Panc1 (cell line): Measurements from ENCODE around the gene PRM3. TPM values are rescaled to one million over a fixed set of nuclear protein-coding genes. Genes with fewer than 3 reads are reported as not detected.

ENCODE experiments used
- ATAC-seq: fragments of 200-7000 bp; cut with Tn5 transposase; 2 replicates; pipeline ENCODE4 v1.9.1; 2020; ENCODE audit warnings: mild to moderate bottlenecking, moderate library complexity
- BruUV-seq: library from RNA; stranded (reverse); fragments of 400-500 nt; replicated peaks from 2 replicates; lab custom pipeline; 2021; lab: Mats Ljungman, UMichigan
- CTCF ChIA-PET: fragments of 300-600 bp; sonication (Branson Sonifier 250); formaldehyde crosslinking; loops from one replicate; lab custom pipeline; 2022; ENCODE audit warnings: antibody characterized with exemption; lab: Charles Lee
- POLR2A ChIA-PET: fragments of 300-600 bp; sonication (Branson Sonifier 250); formaldehyde crosslinking; loops from one replicate; lab custom pipeline; 2022; ENCODE audit warnings: antibody characterized with exemption; lab: Charles Lee
- DNase-seq: peaks from one replicate; pipeline ENCODE4 v3.0.0-alpha.2; 2010; ENCODE audit warnings: low read depth, low spot score
- H3K27ac ChIP-seq: 2 replicates; pipeline ENCODE4 v1.5.1; 2011; ENCODE audit warnings: mild to moderate bottlenecking, low read length, inconsistent platforms
- H3K27me3 ChIP-seq: fragments of 200-500 bp; sonication (Bioruptor generic); 2 replicates; pipeline ENCODE4 v1.6.0; 2014; ENCODE audit warnings: low read length, inconsistent platforms; ENCODE audit not compliant: control insufficient read depth, insufficient read depth
- H3K36me3 ChIP-seq: fragments of 200-500 bp; sonication (Bioruptor generic); 2 replicates; pipeline ENCODE4 v1.5.1; 2014; ENCODE audit warnings: inconsistent platforms, mild to moderate bottlenecking, low read length, moderate library complexity; ENCODE audit not compliant: control insufficient read depth, insufficient read depth
- H3K4me1 ChIP-seq: 2 replicates; pipeline ENCODE4 v1.5.1; 2011; ENCODE audit warnings: inconsistent platforms, mild to moderate bottlenecking, low read length, moderate library complexity; ENCODE audit not compliant: control insufficient read depth, insufficient read depth
- H3K4me3 ChIP-seq, 2 experiments: 2 replicates each; pipeline ENCODE4 v1.5.1; 2011 to 2012; ENCODE audit warnings: low read depth in 2 of 2, low read length in 2 of 2, mild to moderate bottlenecking in 2 of 2, inconsistent platforms in 1 of 2, moderate library complexity in 1 of 2
- H3K9me3 ChIP-seq: fragments of 200-500 bp; sonication (Bioruptor generic); 2 replicates; pipeline ENCODE4 v1.5.1; 2014; ENCODE audit warnings: low read depth, mild to moderate bottlenecking, inconsistent platforms, low read length, moderate library complexity; ENCODE audit not compliant: control insufficient read depth, insufficient read depth
- CTCF ChIP-seq: fragments of 450-650 bp; IDR thresholded peaks from 2 replicates; pipeline ENCODE4 v1.5.1; 2017; ENCODE audit warnings: mild to moderate bottlenecking
- POLR2AphosphoS5 ChIP-seq: IDR thresholded peaks from 2 replicates; pipeline ENCODE4 v1.6.1; 2012; ENCODE audit warnings: mild to moderate bottlenecking, low read depth, low read length, moderate library complexity
- REST ChIP-seq, 2 experiments: IDR thresholded peaks; 2 replicates each; pipeline ENCODE4 v1.6.1; 2011 to 2012; ENCODE audit warnings: low read depth in 2 of 2, control low read depth in 1 of 2, low read length in 1 of 2, mild to moderate bottlenecking in 1 of 2, moderate library complexity in 1 of 2; ENCODE audit not compliant: insufficient read depth in 1 of 2
- SIN3A ChIP-seq: IDR thresholded peaks from 2 replicates; pipeline ENCODE4 v1.6.1; 2012; ENCODE audit warnings: low read depth, mild to moderate bottlenecking, low read length, moderate library complexity, borderline replicate concordance; ENCODE audit not compliant: insufficient read depth
- TCF7L2 ChIP-seq: IDR thresholded peaks from 2 replicates; pipeline ENCODE4 v1.6.1; 2011; ENCODE audit warnings: mild to moderate bottlenecking, low read depth, low read length, inconsistent platforms
- in situ Hi-C: cut with HindIII; loops from 2 replicates; pipeline ENCODE4 v1.10.0; 2016; ENCODE audit warnings: low sequenced_read_pairs, low pct_unique_long_range_greater_than_20kb
- intact Hi-C: fragments of 100-400 bp; cut with micrococcal nuclease; formaldehyde crosslinking; loops from one replicate; pipeline ENCODE4 v1.10.0; 2022; ENCODE audit not compliant: unreplicated experiment
- total RNA-seq: library from RNA; stranded (reverse); gene quantifications from one replicate; pipeline ENCODE4 v1.2.1, GENCODE V29; 2021; ENCODE audit not compliant: unreplicated experiment

The PRM3 gene
- total RNA-seq, 1 experiment from 2014 or later, result not detected

GRCh38 chr16:11240636-11241473 lies 32.6 kb downstream of the PRM3 start:
- Histone ChIP-seq H3K4me3 (no peak overlapping the region), H3K27ac (no peak overlapping the region), H3K9me3 (no peaks in the 10 kb centered on the region), H3K27me3 (no peaks in the 10 kb centered on the region), H3K4me1 (no peaks in the 10 kb centered on the region), H3K36me3 (no peaks in the 10 kb centered on the region)
- no peak for TF ChIP-seq POLR2AphosphoS5
- no peak for TF ChIP-seq CTCF
- TF ChIP-seq SIN3A, result no peak
- TF ChIP-seq TCF7L2, result no peak
- no peak for TF ChIP-seq REST (IDR thresholded peaks at IDR 0.05; ENCODE audit: insufficient read depth in 1 of 2, low read depth in 2 of 2, low read length in 1 of 2)
- ChIA-PET POLR2A (no interaction called here), CTCF (no interaction called here)
- BruUV-seq, result no TSS peak
- DNase-seq, result no peak
- intact Hi-C loops, result no loop called here
- ATAC-seq, result no peak; the same call in 1 of the 2 replicates
- in situ Hi-C loops, result no loop called here

GRCh38 chr16:11239644-11240632 lies 33.5 kb downstream of the PRM3 start:
- POLR2A ChIA-PET, result no interaction called here
- DNase-seq, result no peak
- intact Hi-C loops (no loop called here), in situ Hi-C loops (no loop called here)
- ATAC-seq, result no peak
- no peaks in the 10 kb centered on the region for H3K9me3 ChIP-seq
- no peaks in the 10 kb centered on the region for H3K4me1 ChIP-seq
- BruUV-seq, result no TSS peak
- no peak for TF ChIP-seq SIN3A
- TF ChIP-seq TCF7L2, result no peak
- TF ChIP-seq REST (IDR thresholded peaks at IDR 0.05; ENCODE audit: insufficient read depth in 1 of 2, low read depth in 2 of 2, low read length in 1 of 2), result no peak
- TF ChIP-seq CTCF, result no peak
- no peak for TF ChIP-seq POLR2AphosphoS5
- H3K27me3 ChIP-seq, result no peaks in the 10 kb centered on the region
- no peak overlapping the region for H3K4me3 ChIP-seq
- H3K36me3 ChIP-seq, result no peaks in the 10 kb centered on the region
- H3K27ac ChIP-seq, result no peak overlapping the region
- CTCF ChIA-PET, result no interaction called here
